ENCODE measurements around the gene DOK5.

DOK5 gene

GRCh38 chr20:54698373-54698772 is 223.0 kb downstream of the DOK5 start:
- no peak for DNase-seq (ENCODE audit: low read depth)

Data from non-pigmented ciliary epithelial cell (primary cell).